ENCODE measurements around the gene FRYL. TPM values are rescaled to one million over a fixed set of nuclear protein-coding genes. Genes with fewer than 3 reads are reported as not detected.
A peak's percentile ranks its signal among the peaks of the same experiment; 100 is the strongest.

The FRYL gene
- total RNA-seq, 1 experiment from 2014 or later, result 53.9 TPM

DNA sequence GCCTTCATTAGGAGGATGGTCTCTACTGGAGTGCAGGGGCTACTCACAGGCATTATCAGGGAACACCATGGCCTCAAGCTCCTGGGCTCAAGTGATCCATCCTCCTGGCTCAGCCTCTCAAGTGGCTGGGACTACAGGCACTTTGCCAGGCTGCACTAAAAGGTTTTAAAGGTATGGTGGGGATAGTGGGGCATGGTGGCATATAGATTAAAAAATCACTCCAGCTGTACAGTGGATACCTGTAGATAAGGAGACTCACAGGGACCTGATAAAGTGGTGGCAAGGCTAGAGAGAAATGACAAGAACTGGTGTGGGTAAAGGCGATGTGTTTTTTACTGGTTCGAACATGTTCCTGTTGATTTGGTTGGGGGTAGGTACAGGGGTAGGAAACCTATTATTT is 284.1 kb downstream of the FRYL start:
- intact Hi-C loops (cut with micrococcal nuclease), result no loop called here
- ChIA-PET CTCF (no interaction called here), POLR2A (no interaction called here)
- no peak for DNase-seq (ENCODE audit: unreplicated experiment)
- Mint-ChIP-seq H3K27ac (ENCODE audit: low read depth, unreplicated experiment) (peak overlapping the region; percentile 75), H3K36me3 (ENCODE audit: insufficient read depth, unreplicated experiment) (peaks cover 21% of the 10 kb centered on the region), H3K9me3 (ENCODE audit: unreplicated experiment) (no peaks in the 10 kb centered on the region), H3K4me1 (ENCODE audit: insufficient read depth, unreplicated experiment) (no peaks in the 10 kb centered on the region), H3K4me3 (ENCODE audit: unreplicated experiment) (no peak overlapping the region), H3K27me3 (ENCODE audit: insufficient read depth, unreplicated experiment) (no peaks in the 10 kb centered on the region)
- TF ChIP-seq, protein P1, sequence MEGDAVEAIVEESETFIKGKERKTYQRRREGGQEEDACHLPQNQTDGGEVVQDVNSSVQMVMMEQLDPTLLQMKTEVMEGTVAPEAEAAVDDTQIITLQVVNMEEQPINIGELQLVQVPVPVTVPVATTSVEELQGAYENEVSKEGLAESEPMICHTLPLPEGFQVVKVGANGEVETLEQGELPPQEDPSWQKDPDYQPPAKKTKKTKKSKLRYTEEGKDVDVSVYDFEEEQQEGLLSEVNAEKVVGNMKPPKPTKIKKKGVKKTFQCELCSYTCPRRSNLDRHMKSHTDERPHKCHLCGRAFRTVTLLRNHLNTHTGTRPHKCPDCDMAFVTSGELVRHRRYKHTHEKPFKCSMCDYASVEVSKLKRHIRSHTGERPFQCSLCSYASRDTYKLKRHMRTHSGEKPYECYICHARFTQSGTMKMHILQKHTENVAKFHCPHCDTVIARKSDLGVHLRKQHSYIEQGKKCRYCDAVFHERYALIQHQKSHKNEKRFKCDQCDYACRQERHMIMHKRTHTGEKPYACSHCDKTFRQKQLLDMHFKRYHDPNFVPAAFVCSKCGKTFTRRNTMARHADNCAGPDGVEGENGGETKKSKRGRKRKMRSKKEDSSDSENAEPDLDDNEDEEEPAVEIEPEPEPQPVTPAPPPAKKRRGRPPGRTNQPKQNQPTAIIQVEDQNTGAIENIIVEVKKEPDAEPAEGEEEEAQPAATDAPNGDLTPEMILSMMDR (IDR thresholded peaks at IDR 0.05; ENCODE audit: unreplicated experiment), result no peak
- no TSS peak for BruUV-seq (replicated peaks)

DNA sequence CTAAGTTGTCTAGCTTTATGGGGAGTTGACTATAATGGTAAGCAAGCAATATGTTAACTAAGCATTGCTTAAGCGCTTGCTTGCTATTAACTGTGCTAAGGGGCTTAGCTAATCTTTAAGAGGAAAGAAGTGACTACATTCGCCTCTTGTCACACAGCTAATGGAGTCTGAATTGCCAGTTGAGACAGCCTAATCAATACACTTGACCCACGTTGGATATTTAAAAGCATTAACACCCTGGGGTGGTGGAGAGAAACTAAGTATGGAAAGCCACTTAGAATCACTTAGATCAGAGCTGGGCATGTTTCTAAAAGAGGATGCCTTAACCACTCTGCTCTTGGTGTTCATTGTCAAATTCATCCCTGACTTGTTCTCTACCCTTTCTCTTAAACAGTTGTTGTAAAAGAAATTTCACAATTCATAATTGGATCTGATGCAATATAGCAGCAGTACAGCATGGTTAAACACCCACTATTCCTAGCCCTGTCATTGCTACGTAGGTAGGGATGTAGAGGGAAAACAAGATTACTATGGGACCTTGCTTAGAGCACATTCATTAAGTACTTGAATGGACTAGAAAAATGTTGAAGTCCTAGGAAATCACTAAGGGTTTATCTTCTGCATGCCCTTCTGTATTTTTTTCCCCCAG is 286.5 kb downstream of the FRYL start:
- H3K4me3 Mint-ChIP-seq (ENCODE audit: unreplicated experiment), result no peak overlapping the region
- H3K9me3 Mint-ChIP-seq (ENCODE audit: unreplicated experiment), result no peaks in the 10 kb centered on the region
- no TSS peak for BruUV-seq (replicated peaks)
- peaks cover 6% of the 10 kb centered on the region for H3K36me3 Mint-ChIP-seq (ENCODE audit: insufficient read depth, unreplicated experiment)
- CTCF ChIA-PET, result interaction anchor here (0.9 kb wide), 1 partner anchor 84 kb away, joined by 3 read pairs; no protein-coding TSS in a partner anchor
- H3K27ac Mint-ChIP-seq (ENCODE audit: low read depth, unreplicated experiment), result no peak overlapping the region
- TF ChIP-seq, protein P1 (IDR thresholded peaks at IDR 0.05; ENCODE audit: unreplicated experiment), result no peak
- POLR2A ChIA-PET, result no interaction called here
- DNase-seq (ENCODE audit: unreplicated experiment), result no peak
- H3K27me3 Mint-ChIP-seq (ENCODE audit: insufficient read depth, unreplicated experiment), result no peaks in the 10 kb centered on the region
- intact Hi-C loops (cut with micrococcal nuclease), result no loop called here
- no peaks in the 10 kb centered on the region for H3K4me1 Mint-ChIP-seq (ENCODE audit: insufficient read depth, unreplicated experiment)

GRCh38 chr4:48491514-48492176 is 288.4 kb downstream of the FRYL start:
- no peak for DNase-seq (ENCODE audit: unreplicated experiment)
- ChIA-PET CTCF (no interaction called here), POLR2A (interaction anchor here (0.5 kb wide), 1 partner anchor 318 kb away, joined by 3 read pairs; no protein-coding TSS in a partner anchor)
- Mint-ChIP-seq H3K27me3 (ENCODE audit: insufficient read depth, unreplicated experiment) (peaks cover 12% of the 10 kb centered on the region), H3K27ac (ENCODE audit: low read depth, unreplicated experiment) (no peak overlapping the region), H3K36me3 (ENCODE audit: insufficient read depth, unreplicated experiment) (peaks cover 6% of the 10 kb centered on the region), H3K9me3 (ENCODE audit: unreplicated experiment) (no peaks in the 10 kb centered on the region), H3K4me1 (ENCODE audit: insufficient read depth, unreplicated experiment) (no peaks in the 10 kb centered on the region), H3K4me3 (ENCODE audit: unreplicated experiment) (no peak overlapping the region)
- no TSS peak for BruUV-seq (replicated peaks)
- intact Hi-C loops (cut with micrococcal nuclease), result no loop called here
- TF ChIP-seq, protein P1 (IDR thresholded peaks at IDR 0.05; ENCODE audit: unreplicated experiment), result no peak

DNA sequence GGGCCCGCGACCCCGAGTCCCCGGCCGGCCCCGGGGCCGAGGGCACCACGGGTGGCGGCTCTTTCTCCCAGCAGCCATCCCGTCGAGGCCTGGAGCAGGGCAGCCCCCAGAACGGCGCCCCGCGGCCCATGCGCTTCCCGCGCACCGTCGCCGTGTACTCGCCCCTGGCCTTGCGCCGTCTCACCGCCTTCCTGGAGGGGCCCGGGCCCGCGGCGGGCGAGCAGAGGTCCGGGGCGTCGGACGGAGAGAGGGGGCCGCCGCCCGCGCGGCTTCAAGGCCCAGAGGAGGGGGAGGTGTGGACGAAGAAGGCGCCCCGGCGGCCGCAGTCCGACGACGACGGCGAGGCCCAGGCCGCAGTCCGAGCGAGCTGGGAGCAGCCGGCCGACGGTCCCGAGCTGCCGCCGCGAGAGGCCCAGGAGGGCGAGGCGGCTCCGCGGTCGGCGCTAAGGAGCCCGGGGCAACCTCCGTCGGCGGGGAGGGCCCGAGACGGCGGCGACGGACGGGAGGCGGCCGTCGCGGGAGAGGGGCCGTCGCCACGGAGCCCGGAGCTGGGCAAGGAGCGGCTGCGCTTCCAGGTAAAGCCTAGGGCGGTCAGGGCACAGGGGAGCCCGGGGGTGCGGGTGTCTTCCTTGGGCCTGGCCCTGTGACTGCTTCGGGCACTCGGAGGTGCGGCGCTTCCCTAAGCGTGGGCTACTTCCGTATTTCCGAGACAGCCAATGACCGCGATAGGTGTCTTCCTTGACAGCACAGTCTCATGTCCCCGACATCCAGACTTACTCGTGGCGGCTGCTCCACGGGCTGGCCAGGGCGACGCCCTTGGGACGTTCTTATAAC is 289.2 kb downstream of the FRYL start:
- DNase-seq (ENCODE audit: unreplicated experiment), result no peak
- no TSS peak for BruUV-seq (replicated peaks)
- POLR2A ChIA-PET, result no interaction called here
- CTCF ChIA-PET, result interaction anchor here (0.7 kb wide), 1 partner anchor 485 kb away, joined by 3 read pairs; no protein-coding TSS in a partner anchor
- Mint-ChIP-seq H3K4me3 (ENCODE audit: unreplicated experiment) (no peak overlapping the region), H3K27ac (ENCODE audit: low read depth, unreplicated experiment) (no peak overlapping the region), H3K9me3 (ENCODE audit: unreplicated experiment) (no peaks in the 10 kb centered on the region), H3K27me3 (ENCODE audit: insufficient read depth, unreplicated experiment) (peaks cover 12% of the 10 kb centered on the region), H3K36me3 (ENCODE audit: insufficient read depth, unreplicated experiment) (peaks cover 6% of the 10 kb centered on the region), H3K4me1 (ENCODE audit: insufficient read depth, unreplicated experiment) (no peaks in the 10 kb centered on the region)
- TF ChIP-seq, protein P1 (IDR thresholded peaks at IDR 0.05; ENCODE audit: unreplicated experiment), result no peak
- intact Hi-C loops (cut with micrococcal nuclease), result no loop called here
